ENCODE data around the gene MYCBP.

MYCBP gene

GRCh38 chr1:38898653-38899230 is 25.6 kb upstream of the MYCBP start:
- H3K4me1 ChIP-seq (ENCODE audit: control insufficient read depth in 5 of 5, insufficient read depth in 5 of 5, low read length in 5 of 5) = no peaks in the 10 kb centered on the region
- no peak overlapping the region for H3K4me3 ChIP-seq (ENCODE audit: low read depth in 1 of 5, low read length in 5 of 5)
- H3K27me3 ChIP-seq (ENCODE audit: control insufficient read depth in 5 of 5, insufficient read depth in 4 of 5, low read length in 5 of 5) = no peaks in the 10 kb centered on the region
- H3K36me3 ChIP-seq (ENCODE audit: control insufficient read depth in 5 of 5, insufficient read depth in 5 of 5, low read length in 5 of 5) = peaks cover 0 to 2% (median 0%) of the 10 kb centered on the region in 5 donors
- H3K27ac ChIP-seq (ENCODE audit: low read depth, low read length) = no peak overlapping the region
- H3K9ac ChIP-seq (ENCODE audit: low read length in 5 of 5) = no peak overlapping the region
- H3K9me3 ChIP-seq (ENCODE audit: control insufficient read depth in 5 of 5, low read length in 5 of 5) = no peaks in the 10 kb centered on the region

GRCh38 chr1:38896169-38896568 is 23.0 kb upstream of the MYCBP start:
- Histone ChIP-seq H3K4me1 (ENCODE audit: control insufficient read depth in 5 of 5, insufficient read depth in 5 of 5, low read length in 5 of 5) (no peaks in the 10 kb centered on the region), H3K27ac (ENCODE audit: low read depth, low read length) (no peak overlapping the region), H3K4me3 (ENCODE audit: low read depth in 1 of 5, low read length in 5 of 5) (no peak overlapping the region), H3K36me3 (ENCODE audit: control insufficient read depth in 5 of 5, insufficient read depth in 5 of 5, low read length in 5 of 5) (peaks cover 0 to 2% (median 0%) of the 10 kb centered on the region in 5 donors), H3K9ac (ENCODE audit: low read length in 5 of 5) (no peak overlapping the region), H3K27me3 (ENCODE audit: control insufficient read depth in 5 of 5, insufficient read depth in 4 of 5, low read length in 5 of 5) (no peaks in the 10 kb centered on the region), H3K9me3 (ENCODE audit: control insufficient read depth in 5 of 5, low read length in 5 of 5) (no peaks in the 10 kb centered on the region)

GRCh38 chr1:38892976-38893375 is 19.8 kb upstream of the MYCBP start:
- H3K4me3 ChIP-seq (ENCODE audit: low read depth in 1 of 5, low read length in 5 of 5) = no peak overlapping the region
- H3K9ac ChIP-seq (ENCODE audit: low read length in 5 of 5) = no peak overlapping the region
- no peak overlapping the region for H3K27ac ChIP-seq (ENCODE audit: low read depth, low read length)
- peaks cover 0 to 2% (median 0%) of the 10 kb centered on the region in 5 donors for H3K36me3 ChIP-seq (ENCODE audit: control insufficient read depth in 5 of 5, insufficient read depth in 5 of 5, low read length in 5 of 5)
- H3K9me3 ChIP-seq (ENCODE audit: control insufficient read depth in 5 of 5, low read length in 5 of 5) = no peaks in the 10 kb centered on the region
- H3K27me3 ChIP-seq (ENCODE audit: control insufficient read depth in 5 of 5, insufficient read depth in 4 of 5, low read length in 5 of 5) = no peaks in the 10 kb centered on the region
- peaks cover 0 to 22% (median 17%) of the 10 kb centered on the region in 5 donors for H3K4me1 ChIP-seq (ENCODE audit: control insufficient read depth in 5 of 5, insufficient read depth in 5 of 5, low read length in 5 of 5)

- Histone ChIP-seq H3K9ac (ENCODE audit: low read length in 5 of 5) (no peak overlapping the region), H3K4me1 (ENCODE audit: control insufficient read depth in 5 of 5, insufficient read depth in 5 of 5, low read length in 5 of 5) (peaks cover 0 to 22% (median 17%) of the 10 kb centered on the region in 5 donors), H3K36me3 (ENCODE audit: control insufficient read depth in 5 of 5, insufficient read depth in 5 of 5, low read length in 5 of 5) (peaks cover 0 to 2% (median 0%) of the 10 kb centered on the region in 5 donors), H3K27me3 (ENCODE audit: control insufficient read depth in 5 of 5, insufficient read depth in 4 of 5, low read length in 5 of 5) (no peaks in the 10 kb centered on the region), H3K4me3 (ENCODE audit: low read depth in 1 of 5, low read length in 5 of 5) (no peak overlapping the region), H3K27ac (ENCODE audit: low read depth, low read length) (no peak overlapping the region), H3K9me3 (ENCODE audit: control insufficient read depth in 5 of 5, low read length in 5 of 5) (no peaks in the 10 kb centered on the region)
Observed at GRCh38 chr1:38891753-38892152, 18.6 kb upstream of the MYCBP start.

GRCh38 chr1:38889589-38889988 is 16.4 kb upstream of the MYCBP start:
- H3K9me3 ChIP-seq (ENCODE audit: control insufficient read depth in 5 of 5, low read length in 5 of 5) = no peaks in the 10 kb centered on the region
- H3K27ac ChIP-seq (ENCODE audit: low read depth, low read length) = peak overlapping the region; percentile 35
- H3K9ac ChIP-seq (ENCODE audit: low read length in 5 of 5) = peak overlapping the region in 1 of 5 donors; percentile 46
- H3K4me1 ChIP-seq (ENCODE audit: control insufficient read depth in 5 of 5, insufficient read depth in 5 of 5, low read length in 5 of 5) = peaks cover 0 to 22% (median 17%) of the 10 kb centered on the region in 5 donors
- H3K27me3 ChIP-seq (ENCODE audit: control insufficient read depth in 5 of 5, insufficient read depth in 4 of 5, low read length in 5 of 5) = no peaks in the 10 kb centered on the region
- H3K36me3 ChIP-seq (ENCODE audit: control insufficient read depth in 5 of 5, insufficient read depth in 5 of 5, low read length in 5 of 5) = peaks cover 0 to 3% (median 0%) of the 10 kb centered on the region in 5 donors
- H3K4me3 ChIP-seq (ENCODE audit: low read depth in 1 of 5, low read length in 5 of 5) = peak overlapping the region in 1 of 5 donors; percentile 25

- peaks cover 0 to 22% (median 17%) of the 10 kb centered on the region in 5 donors for H3K4me1 ChIP-seq (ENCODE audit: control insufficient read depth in 5 of 5, insufficient read depth in 5 of 5, low read length in 5 of 5)
- no peak overlapping the region for H3K4me3 ChIP-seq (ENCODE audit: low read depth in 1 of 5, low read length in 5 of 5)
- H3K27me3 ChIP-seq (ENCODE audit: control insufficient read depth in 5 of 5, insufficient read depth in 4 of 5, low read length in 5 of 5) = no peaks in the 10 kb centered on the region
- peak overlapping the region; percentile 35 for H3K27ac ChIP-seq (ENCODE audit: low read depth, low read length)
- peak overlapping the region in 1 of 5 donors; percentile 46 for H3K9ac ChIP-seq (ENCODE audit: low read length in 5 of 5)
- no peaks in the 10 kb centered on the region for H3K9me3 ChIP-seq (ENCODE audit: control insufficient read depth in 5 of 5, low read length in 5 of 5)
- H3K36me3 ChIP-seq (ENCODE audit: control insufficient read depth in 5 of 5, insufficient read depth in 5 of 5, low read length in 5 of 5) = peaks cover 0 to 3% (median 0%) of the 10 kb centered on the region in 5 donors
Observed at GRCh38 chr1:38888423-38889333, 15.5 kb upstream of the MYCBP start.

GRCh38 chr1:38885092-38885491 is 11.9 kb upstream of the MYCBP start:
- no peaks in the 10 kb centered on the region for H3K27me3 ChIP-seq (ENCODE audit: control insufficient read depth in 5 of 5, insufficient read depth in 4 of 5, low read length in 5 of 5)
- no peak overlapping the region for H3K27ac ChIP-seq (ENCODE audit: low read depth, low read length)
- H3K9me3 ChIP-seq (ENCODE audit: control insufficient read depth in 5 of 5, low read length in 5 of 5) = no peaks in the 10 kb centered on the region
- no peak overlapping the region for H3K9ac ChIP-seq (ENCODE audit: low read length in 5 of 5)
- peaks cover 0 to 3% (median 0%) of the 10 kb centered on the region in 5 donors for H3K36me3 ChIP-seq (ENCODE audit: control insufficient read depth in 5 of 5, insufficient read depth in 5 of 5, low read length in 5 of 5)
- H3K4me3 ChIP-seq (ENCODE audit: low read depth in 1 of 5, low read length in 5 of 5) = no peak overlapping the region
- peaks cover 0 to 19% (median 14%) of the 10 kb centered on the region in 5 donors for H3K4me1 ChIP-seq (ENCODE audit: control insufficient read depth in 5 of 5, insufficient read depth in 5 of 5, low read length in 5 of 5)

- Histone ChIP-seq H3K27ac (ENCODE audit: low read depth, low read length) (no peak within 1 kb of the TSS), H3K4me3 (ENCODE audit: low read depth in 1 of 5, low read length in 5 of 5) (no peak within 1 kb of the TSS), H3K9me3 (ENCODE audit: control insufficient read depth in 5 of 5, low read length in 5 of 5) (no peaks in the 10 kb centered on the region), H3K36me3 (ENCODE audit: control insufficient read depth in 5 of 5, insufficient read depth in 5 of 5, low read length in 5 of 5) (peaks cover 0 to 1% (median 0%) of the 10 kb centered on the region in 5 donors), H3K4me1 (ENCODE audit: control insufficient read depth in 5 of 5, insufficient read depth in 5 of 5, low read length in 5 of 5) (no peaks in the 10 kb centered on the region), H3K27me3 (ENCODE audit: control insufficient read depth in 5 of 5, insufficient read depth in 4 of 5, low read length in 5 of 5) (no peaks in the 10 kb centered on the region), H3K9ac (ENCODE audit: low read length in 5 of 5) (peak within 1 kb of the TSS in 1 of 5 donors; percentile 20)
Observed at GRCh38 chr1:38881487-38881886, 8.3 kb upstream of the MYCBP start, which contains the start of gene GJA9. Gene GJA9, minus strand, starts transcription at chr1:38881587. Its CDS starts 5,489 bp downstream, at chr1:38876098.

- no peak overlapping the region for H3K27ac ChIP-seq (ENCODE audit: low read depth, low read length)
- no peaks in the 10 kb centered on the region for H3K9me3 ChIP-seq (ENCODE audit: control insufficient read depth in 5 of 5, low read length in 5 of 5)
- no peaks in the 10 kb centered on the region for H3K27me3 ChIP-seq (ENCODE audit: control insufficient read depth in 5 of 5, insufficient read depth in 4 of 5, low read length in 5 of 5)
- H3K4me3 ChIP-seq (ENCODE audit: low read depth in 1 of 5, low read length in 5 of 5) = no peak overlapping the region
- H3K9ac ChIP-seq (ENCODE audit: low read length in 5 of 5) = no peak overlapping the region
- H3K36me3 ChIP-seq (ENCODE audit: control insufficient read depth in 5 of 5, insufficient read depth in 5 of 5, low read length in 5 of 5) = no peaks in the 10 kb centered on the region
- H3K4me1 ChIP-seq (ENCODE audit: control insufficient read depth in 5 of 5, insufficient read depth in 5 of 5, low read length in 5 of 5) = peaks cover 5 to 30% (median 22%) of the 10 kb centered on the region in 5 donors
Observed at GRCh38 chr1:38875811-38876210, 2.7 kb upstream of the MYCBP start.
